ENCODE data around the gene MAPT.

MAPT gene

GRCh38 chr17:46044286-46044928 lies 150.1 kb downstream of the MAPT start:
- DNase-seq (ENCODE audit: low read depth in 2 of 2, low spot score in 1 of 2) = peak; percentile 7 to 23

GRCh38 chr17:46044989-46045388 lies 150.6 kb downstream of the MAPT start:
- no peak for DNase-seq (ENCODE audit: low read depth in 2 of 2, low spot score in 1 of 2)

GRCh38 chr17:46045639-46046038 lies 151.3 kb downstream of the MAPT start:
- DNase-seq (ENCODE audit: low read depth in 2 of 2, low spot score in 1 of 2) = no peak

DNA sequence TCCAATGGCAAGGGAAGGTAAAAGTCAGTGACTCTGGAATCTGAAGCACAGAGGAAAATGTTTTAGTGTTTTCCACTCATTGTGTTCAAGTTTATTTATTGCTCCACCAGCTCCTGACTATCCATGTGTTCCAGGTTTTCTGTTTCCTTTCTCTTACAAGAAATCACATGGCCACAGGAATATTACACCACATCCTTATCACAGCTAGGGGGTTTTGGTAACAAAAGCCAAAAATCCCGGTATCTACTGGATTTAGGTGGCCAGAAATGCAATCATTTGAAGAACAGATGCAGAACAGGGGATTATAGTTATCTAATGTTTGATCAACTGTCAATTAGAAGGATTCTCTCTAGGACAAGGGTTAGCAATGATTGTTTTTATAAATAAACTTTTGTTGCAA lies 152.6 kb downstream of the MAPT start:
- no peak for DNase-seq (ENCODE audit: low read depth in 2 of 2, low spot score in 1 of 2)

DNA sequence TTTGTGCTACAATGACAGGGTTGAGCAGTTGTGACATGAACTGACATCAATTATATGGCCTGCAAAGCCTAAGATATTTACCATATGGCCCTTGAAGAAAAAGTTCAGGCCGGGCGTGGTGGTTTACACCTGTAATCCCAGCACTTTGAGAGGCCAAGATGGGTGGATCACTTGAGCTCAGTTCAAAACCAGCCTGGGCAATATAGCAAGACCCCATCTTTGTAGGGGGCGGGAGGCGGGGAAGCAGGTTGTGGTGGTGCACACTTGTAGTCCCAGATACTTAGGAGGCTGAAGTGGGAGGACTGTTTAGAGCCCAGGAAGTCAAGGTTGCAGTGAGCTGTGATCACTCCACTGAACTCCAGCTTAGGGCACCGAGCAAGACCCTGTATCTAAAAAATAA lies 153.0 kb downstream of the MAPT start:
- DNase-seq (ENCODE audit: low read depth in 2 of 2, low spot score in 1 of 2) = no peak

DNA sequence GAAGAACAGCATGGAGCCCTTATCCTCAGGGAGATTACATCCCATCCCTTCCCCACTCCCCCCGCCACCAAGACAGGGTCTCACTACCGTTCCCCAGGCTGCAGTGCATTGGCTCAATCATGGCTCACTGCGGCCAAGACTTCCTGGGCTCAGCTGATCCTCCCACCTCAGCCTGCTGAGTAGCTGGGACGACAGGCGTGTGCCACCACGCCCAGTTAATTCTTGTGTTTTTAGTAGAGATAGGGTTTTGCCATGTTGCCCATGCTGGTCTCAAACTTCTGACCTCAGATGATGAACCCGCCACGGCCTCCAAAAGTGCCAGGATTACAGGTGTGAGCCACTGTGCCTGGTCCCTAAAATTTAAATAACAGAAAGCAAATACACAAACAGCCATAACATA lies 153.5 kb downstream of the MAPT start:
- DNase-seq (ENCODE audit: low read depth in 2 of 2, low spot score in 1 of 2) = no peak

DNA sequence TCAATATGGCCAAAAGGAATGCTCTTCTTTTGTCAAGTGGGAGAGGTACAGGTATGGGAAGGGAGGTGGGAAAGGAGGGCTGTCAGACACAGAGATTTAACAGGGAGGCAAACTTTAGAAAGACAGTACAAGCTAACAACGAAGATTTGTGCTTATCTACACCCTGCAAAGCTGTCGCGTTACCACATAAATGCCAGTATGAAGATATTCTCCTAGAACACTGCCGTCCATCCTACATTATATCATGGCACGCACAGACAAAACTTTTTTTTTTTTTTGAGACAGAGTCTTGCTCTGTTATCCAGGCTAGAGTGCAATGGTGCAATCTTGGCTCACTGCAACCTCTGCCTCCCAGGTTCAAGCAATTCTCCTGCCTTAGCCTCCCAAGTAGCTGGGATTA lies 155.3 kb downstream of the MAPT start:
- no peak for DNase-seq (ENCODE audit: low read depth in 2 of 2, low spot score in 1 of 2)

- DNase-seq (ENCODE audit: low read depth in 2 of 2, low spot score in 1 of 2) = no peak
Measured at GRCh38 chr17:46053911-46054534, 159.7 kb downstream of the MAPT start.

GRCh38 chr17:46056800-46057304 lies 162.5 kb downstream of the MAPT start:
- DNase-seq (ENCODE audit: low read depth in 2 of 2, low spot score in 1 of 2) = no peak

- DNase-seq (ENCODE audit: low read depth in 2 of 2, low spot score in 1 of 2) = no peak
Measured at GRCh38 chr17:46057366-46057765, 163.0 kb downstream of the MAPT start.

DNA sequence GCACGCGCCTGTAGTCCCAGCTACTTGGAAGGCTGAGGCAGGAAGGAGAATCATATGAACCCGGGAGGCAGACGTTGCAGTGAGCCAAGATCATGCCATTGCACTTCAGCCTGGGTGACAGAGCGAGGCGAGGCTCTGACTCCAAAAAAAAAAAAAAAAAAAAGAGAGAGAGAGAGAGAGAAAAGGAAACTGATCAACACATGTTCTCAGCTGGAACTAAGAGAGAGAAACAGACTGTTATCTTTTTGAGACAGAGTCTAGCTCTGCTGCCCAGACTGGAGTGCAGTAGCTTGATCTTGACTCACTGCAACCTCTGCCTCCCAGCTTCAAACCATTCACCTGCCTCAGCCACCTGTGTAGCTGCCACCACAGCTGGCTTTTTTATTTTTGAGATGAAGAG lies 165.1 kb downstream of the MAPT start:
- no peak for DNase-seq (ENCODE audit: low read depth in 2 of 2, low spot score in 1 of 2)

- no peak for DNase-seq (ENCODE audit: low read depth in 2 of 2, low spot score in 1 of 2)
Measured at GRCh38 chr17:46060461-46060860, 166.1 kb downstream of the MAPT start.

- DNase-seq (ENCODE audit: low read depth in 2 of 2, low spot score in 1 of 2) = no peak
Measured at GRCh38 chr17:46061435-46061834, 167.1 kb downstream of the MAPT start.

DNA sequence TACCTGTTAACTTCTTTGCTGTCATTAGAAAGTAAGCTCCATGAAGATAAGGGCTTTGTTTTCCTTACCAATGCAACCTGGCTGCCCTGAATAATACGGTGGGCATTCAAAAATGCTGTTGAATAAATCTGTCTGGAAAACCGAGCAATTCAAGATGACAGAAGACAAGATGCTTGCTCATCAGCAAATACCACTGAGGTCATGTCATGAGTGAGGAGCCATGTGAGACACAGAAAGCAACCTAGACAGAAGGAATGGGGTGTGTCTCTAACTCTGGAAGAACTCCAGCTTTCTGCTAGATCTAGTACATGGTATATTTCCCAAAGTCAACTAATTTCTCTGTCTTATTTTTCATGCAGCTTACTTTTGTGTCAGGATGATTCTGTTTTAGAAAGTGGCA lies 168.9 kb downstream of the MAPT start:
- no peak for DNase-seq (ENCODE audit: low read depth in 2 of 2, low spot score in 1 of 2)

- DNase-seq (ENCODE audit: low read depth in 2 of 2, low spot score in 1 of 2) = no peak
Measured at GRCh38 chr17:46064460-46064859, 170.1 kb downstream of the MAPT start.

DNA sequence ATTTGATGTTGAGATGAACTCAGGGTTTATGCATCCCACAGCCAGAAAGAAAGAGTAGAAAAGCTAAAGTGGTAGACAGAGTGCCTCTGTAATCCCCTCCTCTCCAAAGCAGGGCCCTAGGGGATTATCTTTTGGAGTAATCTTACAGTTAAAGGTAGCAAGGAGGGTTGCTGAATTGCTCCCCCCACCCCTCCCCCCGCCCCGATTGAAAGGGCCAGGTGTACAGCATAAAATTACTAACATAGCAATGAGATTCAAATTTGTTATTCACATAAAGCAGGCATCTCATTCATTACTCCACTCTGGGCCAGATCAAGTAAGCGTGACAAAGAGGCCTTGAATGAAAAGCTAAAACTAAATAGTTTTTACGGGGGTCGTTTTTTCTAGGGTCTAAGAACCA lies 177.4 kb downstream of the MAPT start:
- DNase-seq (ENCODE audit: low read depth in 2 of 2, low spot score in 1 of 2) = no peak

DNA sequence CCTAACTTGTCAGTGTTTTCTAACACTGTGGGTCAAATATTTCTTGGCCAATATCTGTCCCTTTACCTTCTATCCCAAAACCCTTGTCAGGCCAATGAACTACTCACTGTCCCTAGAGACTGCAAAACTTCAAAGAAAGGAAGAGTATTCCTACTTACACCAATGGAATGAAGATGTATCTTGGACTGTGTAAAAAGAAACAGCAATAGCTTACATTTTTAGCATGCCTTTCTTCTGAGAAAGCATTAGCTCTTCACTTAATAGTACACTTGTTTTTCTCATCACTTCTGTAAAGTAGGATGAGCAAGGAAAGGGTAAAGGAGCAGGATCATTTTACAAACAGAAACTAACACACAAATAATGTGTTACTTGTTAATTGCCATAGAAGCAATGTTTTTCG lies 178.6 kb downstream of the MAPT start:
- DNase-seq (ENCODE audit: low read depth in 2 of 2, low spot score in 1 of 2) = no peak

DNA sequence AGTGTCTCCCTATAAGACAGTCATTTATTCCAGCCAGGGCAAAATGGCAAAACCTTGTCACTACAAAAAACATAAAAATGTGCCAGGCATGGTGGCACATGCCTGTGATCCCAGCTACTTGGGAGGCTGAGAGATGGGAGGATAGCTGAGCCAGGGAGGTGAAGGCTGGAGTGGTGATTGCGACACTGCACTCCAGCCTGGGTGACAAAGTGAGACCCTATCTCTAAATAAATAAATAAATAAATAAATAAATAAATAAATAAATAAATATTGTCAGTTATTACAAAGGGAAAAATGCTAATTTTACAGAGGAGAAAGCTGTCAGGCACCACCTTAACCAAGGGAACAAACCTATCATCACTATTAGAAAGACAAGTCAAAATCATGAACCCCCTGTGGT lies 180.2 kb downstream of the MAPT start:
- DNase-seq (ENCODE audit: low read depth in 2 of 2, low spot score in 1 of 2) = no peak
